AG09309 (cell line): ENCODE measurements around the gene FAM53A.

Source experiments
- DNase-seq: peaks from one replicate; pipeline ENCODE4 v3.0.0-alpha.2; 2010; ENCODE audit warnings: low read depth
- H3K4me3 ChIP-seq: 2 replicates; pipeline ENCODE4 v1.5.1; 2011; ENCODE audit warnings: mild to moderate bottlenecking, low read depth, low read length, moderate library complexity; ENCODE audit not compliant: control insufficient read depth
- TF ChIP-seq, protein P1 (sequence below): IDR thresholded peaks from 2 replicates; pipeline ENCODE4 v1.5.1; 2011; ENCODE audit warnings: mild to moderate bottlenecking, low read depth, low read length, inconsistent platforms; ENCODE audit not compliant: insufficient read depth, control insufficient read depth; ENCODE audit errors: missing control alignments

Gene FAM53A

DNA sequence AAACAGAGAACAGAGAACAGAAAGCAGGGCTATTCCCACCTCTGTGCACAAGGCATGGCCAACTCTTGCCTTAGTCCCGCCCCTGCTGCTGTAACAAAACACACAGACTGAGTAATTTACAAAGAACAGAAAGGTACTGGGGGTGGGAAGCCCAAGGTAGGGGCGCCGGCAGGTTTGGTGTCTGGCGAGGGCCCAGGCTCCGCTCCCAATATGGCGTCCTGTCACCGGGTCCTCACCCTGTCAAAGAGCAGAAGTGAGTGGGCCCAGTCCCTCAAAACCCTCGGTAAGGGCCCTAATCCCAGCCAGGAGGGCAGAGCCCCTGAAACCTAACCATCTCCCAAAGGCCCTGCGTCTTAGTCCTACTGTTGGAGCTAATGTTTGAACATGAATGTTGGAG lies 71.0 kb downstream of the FAM53A start:
- DNase-seq = no peak
- TF ChIP-seq, protein P1, sequence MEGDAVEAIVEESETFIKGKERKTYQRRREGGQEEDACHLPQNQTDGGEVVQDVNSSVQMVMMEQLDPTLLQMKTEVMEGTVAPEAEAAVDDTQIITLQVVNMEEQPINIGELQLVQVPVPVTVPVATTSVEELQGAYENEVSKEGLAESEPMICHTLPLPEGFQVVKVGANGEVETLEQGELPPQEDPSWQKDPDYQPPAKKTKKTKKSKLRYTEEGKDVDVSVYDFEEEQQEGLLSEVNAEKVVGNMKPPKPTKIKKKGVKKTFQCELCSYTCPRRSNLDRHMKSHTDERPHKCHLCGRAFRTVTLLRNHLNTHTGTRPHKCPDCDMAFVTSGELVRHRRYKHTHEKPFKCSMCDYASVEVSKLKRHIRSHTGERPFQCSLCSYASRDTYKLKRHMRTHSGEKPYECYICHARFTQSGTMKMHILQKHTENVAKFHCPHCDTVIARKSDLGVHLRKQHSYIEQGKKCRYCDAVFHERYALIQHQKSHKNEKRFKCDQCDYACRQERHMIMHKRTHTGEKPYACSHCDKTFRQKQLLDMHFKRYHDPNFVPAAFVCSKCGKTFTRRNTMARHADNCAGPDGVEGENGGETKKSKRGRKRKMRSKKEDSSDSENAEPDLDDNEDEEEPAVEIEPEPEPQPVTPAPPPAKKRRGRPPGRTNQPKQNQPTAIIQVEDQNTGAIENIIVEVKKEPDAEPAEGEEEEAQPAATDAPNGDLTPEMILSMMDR = no peak
- H3K4me3 ChIP-seq = no peak overlapping the region

DNA sequence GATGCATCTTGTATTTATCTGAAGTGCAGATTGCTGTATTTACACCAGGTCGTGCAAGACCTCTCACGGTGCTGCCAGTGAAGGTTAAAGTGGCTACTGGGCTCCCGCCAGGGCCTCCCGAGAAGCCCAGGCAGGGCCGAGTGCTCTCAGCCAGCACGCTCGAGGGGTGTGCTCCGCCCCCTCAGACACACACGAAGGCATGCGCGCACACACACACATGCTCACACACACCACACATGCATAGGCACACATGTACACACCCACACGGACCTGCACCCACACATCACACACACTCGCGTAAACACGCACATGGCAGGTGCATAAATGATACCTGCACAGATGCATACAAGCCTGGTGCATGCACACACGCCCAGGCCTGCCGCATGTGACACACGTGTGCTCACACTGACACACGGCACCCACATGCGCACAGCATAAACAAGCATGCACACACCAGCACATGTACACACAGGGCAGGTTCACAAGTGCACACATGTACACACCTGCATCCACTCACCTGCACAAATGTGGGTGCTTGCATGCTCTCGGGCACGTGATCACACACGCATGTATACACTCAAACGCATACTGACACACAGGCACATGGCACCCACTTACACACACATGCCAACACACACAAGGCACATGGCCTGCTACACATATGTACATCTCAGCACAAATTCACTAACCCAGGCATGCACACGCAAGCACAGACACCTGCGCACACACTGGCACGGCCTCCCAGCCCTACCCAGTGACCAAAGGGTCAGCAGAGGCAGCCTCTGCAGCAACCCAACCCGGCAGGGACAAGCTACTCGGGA lies 71.6 kb downstream of the FAM53A start:
- no peak for DNase-seq
- TF ChIP-seq, protein P1 = no peak
- H3K4me3 ChIP-seq = no peak overlapping the region

DNA sequence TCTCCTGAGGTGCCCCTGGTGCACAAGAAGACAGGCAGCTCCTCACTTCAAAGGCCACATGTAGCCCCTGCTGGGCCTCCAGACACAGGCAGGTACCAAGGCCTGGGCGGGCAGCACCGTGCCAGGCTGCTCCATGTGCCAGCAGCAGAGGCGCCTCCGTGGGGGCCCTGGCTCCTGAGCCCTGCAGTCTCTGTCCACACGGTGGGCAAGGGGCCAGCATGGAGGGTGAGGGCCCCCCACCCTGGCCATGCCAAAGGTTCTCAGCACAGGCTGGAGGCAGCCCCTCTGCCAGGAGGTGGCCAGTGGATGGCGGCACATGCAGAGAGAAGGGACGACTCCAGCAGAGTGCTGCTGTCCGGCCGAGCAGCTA lies 72.6 kb downstream of the FAM53A start:
- no peak overlapping the region for H3K4me3 ChIP-seq
- TF ChIP-seq, protein P1 = no peak
- no peak for DNase-seq

DNA sequence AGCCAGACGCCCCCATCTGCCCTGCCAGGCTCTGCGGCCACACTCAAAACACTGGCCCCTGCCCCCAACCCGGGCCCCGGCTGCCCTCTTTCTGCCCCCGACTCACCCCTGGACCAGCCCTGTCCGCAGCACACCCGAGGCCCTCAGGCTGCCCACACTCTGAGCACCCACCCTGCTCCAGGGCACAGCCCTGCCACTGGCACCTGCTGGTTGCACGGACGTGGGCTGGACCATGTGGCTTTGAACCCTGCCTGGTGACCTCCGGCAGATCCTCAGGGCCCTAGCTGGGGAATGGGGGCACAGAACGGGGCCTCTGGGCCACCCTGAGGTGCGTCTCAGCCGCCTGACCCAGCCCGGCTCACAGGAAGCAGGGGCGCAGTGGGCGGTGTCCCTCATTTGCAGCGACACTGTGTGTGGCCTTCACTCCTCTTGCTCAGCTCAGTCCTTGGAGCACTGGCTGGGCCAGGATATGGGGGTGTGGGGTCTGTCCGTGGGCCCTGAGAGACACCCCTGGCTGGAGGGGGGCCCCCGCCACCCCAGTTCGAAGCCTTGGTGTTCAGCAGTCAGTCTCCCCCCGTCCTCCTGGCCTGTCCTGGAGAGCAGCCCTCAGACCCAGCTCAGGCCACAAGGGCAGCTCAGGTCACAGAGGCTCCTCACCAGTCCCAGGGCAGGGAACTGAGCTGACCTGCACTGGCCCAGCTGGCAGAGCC lies 73.2 kb downstream of the FAM53A start:
- DNase-seq = no peak
- no peak overlapping the region for H3K4me3 ChIP-seq
- TF ChIP-seq, protein P1 = no peak

DNA sequence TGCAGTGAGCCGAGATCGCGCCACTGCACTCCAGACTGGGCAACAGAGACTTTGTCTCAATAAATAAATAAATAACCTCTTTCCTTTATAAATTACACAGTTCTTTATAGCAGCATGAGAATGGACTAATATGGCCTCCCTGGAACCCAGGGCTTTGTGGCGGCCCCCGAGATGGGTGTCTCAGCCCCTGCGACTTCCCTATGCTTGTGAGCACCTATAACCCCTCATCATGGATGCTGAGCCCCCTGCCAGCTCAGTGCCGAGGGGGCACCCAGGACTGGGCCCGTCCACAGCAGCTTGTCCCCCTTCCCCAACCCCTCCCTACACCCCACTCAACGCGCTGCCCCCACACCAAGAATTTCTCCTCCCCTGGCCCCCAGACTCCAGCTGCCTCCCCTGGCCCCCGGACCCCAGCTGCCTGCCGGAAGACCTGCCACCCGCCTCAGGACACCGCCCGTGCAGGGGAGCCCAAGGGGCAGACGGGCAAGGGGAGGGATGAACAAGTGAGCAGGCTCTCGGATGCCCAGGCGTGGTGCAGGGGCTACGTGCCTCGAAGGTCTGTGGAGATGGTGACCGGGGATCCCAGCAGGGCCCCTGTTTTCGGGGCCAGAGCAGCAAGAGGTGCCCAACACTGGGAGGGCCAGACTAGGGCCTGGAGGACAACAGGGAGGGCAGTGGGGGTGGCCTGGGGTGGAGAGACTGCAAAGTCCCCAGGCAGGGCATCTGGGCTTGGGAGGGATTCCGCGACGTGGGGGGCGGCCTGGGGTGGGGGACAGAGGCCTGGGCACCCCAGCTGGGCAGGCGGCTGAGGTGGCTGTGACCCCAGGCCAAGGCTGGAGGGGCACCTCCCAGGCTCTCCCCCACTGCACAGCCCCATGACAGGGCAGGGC lies 74.0 kb downstream of the FAM53A start:
- no peak overlapping the region for H3K4me3 ChIP-seq
- DNase-seq = no peak
- TF ChIP-seq, protein P1 = no peak

DNA sequence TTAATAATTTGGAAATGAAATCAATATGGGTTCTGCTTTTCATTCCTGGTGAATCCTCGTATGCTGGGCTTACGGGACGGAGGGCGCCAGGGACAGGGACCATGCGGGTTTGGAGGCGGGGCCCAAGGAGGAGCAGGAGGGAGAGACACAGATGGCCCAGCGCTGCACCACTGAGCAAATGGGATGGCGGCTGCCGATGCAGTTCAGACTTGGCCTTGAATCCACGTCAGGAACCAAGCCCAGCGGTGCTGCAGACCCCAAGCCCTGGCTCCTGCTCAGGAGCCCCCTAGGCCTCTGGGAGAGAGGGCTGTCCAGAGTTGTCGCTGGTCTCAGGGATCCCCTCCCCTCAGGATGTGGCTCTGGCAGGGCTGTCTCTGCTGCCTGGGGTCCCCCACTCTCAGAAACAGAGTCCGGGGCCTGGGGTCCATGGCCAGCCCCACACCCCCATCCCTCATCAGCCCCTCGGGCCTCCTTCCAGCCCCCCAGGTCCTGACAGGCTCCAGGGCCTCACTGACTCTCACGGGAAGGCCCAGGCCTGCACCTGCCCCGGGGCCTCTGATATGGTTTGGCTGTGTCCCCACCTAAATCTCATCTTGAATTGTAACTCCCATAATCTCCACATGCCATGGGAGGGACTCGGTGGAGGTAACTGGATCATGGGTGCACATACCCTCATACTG lies 75.2 kb downstream of the FAM53A start:
- H3K4me3 ChIP-seq = no peak overlapping the region
- no peak for DNase-seq
- TF ChIP-seq, protein P1 = no peak
